Uterine smooth muscle cell (primary cell): ENCODE results near the gene COMMD7. TPM values are rescaled to one million over a fixed set of nuclear protein-coding genes. Genes with fewer than 3 reads are reported as not detected.

Experiments used
- total RNA-seq: library from RNA; depleted of rRNA; stranded (reverse); fragments of >200 nt; gene quantifications from 2 replicates; pipeline ENCODE4 v1.2.3, GENCODE V29; 2014

The COMMD7 gene
- 36.5 and 47.2 TPM in 2 replicates for total RNA-seq

DNA sequence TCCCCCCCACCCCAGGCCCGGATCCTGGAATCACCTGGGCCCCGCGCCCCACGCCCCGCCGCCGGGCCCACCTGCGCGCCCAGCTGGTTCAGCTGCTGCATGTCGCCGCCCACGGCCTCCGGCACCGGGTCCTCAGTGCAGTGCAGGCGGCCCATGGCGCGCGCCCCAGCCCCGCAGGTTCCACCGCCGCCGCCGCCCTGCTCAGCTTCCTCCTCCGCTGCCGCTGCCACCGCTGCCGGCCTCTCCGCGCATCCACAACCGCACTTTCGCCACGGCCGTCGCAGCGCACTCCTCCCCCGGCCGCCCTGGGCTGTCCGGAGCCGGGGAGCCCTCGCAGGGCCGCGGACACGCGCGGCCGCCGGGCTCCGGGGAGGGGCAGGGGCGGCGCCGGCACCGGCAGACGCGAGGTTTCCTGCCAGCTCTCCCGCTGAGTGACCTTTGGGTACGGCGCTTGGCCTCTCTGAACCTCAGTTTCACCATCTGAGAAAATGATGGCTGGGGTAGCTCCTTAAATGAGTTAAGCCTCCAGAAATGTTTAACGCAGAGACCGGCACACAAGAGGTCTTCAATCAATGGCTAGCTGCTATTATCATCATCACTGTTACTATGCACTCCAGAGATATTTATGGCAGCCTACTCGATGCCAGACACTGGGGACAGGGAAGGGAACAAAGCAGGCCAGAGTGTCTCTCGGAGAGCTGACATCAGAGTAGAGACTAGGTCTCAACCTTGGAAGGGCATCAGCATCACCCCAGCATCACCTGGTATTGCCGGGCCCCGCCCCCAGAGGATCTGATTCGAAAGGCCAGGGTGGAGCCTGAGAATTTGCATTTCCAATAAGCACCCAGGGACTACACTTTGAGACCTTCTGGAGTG, at the start of gene COMMD7:
Gene COMMD7 (minus strand): TSS at position 231 of the 876 bp plus-strand sequence. CDS start 76 bp downstream, at position 155.

DNA sequence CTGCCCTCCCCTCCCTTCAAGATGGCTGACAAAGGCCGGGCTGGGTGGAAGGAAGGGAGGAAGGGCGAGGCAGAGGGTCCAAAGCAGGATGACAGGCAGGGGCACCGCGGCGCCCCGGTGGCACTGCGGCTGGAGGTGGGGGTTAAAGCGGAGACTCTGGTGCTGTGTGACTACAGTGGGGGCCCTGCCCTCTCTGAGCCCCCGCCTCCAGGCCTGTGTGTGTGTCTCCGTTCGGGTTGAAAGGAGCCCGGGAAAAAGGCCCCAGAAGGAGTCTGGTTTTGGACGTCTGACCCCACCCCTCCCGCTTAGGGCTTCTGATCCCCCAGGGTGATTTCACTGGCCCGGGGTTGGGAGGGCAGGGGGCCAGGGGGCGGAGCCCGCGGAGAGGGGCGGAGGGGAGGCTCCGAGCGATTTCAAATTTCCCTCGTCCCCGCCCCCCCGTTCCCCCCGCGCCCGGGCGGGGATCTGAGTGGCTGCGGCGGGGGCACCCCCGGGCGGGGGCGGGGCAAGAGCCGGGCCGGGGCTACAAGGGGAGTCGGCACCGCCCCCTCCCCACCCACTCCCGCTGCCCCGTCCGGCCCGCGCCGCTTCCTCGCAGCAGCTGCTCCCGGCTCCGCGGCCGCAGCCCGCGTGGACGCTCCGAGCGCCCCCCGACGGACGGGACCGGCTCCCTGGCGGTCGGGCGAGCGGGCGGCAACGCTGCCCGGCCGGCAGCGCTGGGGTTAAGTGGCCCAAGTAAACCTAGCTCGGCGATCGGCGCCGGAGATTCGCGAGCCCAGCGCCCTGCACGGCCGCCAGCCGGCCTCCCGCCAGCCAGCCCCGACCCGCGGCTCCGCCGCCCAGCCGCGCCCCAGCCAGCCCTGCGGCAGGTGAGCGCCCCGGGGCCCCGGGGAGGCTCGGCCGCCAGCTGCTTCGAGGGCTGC, 18.8 kb upstream of the COMMD7 start, which contains the start of gene DNMT3B:
Gene DNMT3B (plus strand): TSS at position 555 of the 923 bp plus-strand sequence. CDS start 17,939 bp downstream, outside the sequence.

Other genes with a start within 250 kb of the COMMD7 start
- 5.2 and 5.8 TPM in 2 replicates for gene NOL4L, start 158.1 kb downstream of the COMMD7 start, total RNA-seq
- gene C20orf203, start 69.5 kb downstream of the COMMD7 start, total RNA-seq: under 0.01 and 0.25 TPM in 2 replicates
- gene DNMT3B, start 18.9 kb upstream of the COMMD7 start, total RNA-seq: 5.1 and 7.4 TPM in 2 replicates
- 111 and 157 TPM in 2 replicates for gene MAPRE1, start 76.5 kb upstream of the COMMD7 start, total RNA-seq
- gene EFCAB8, start 115.5 kb upstream of the COMMD7 start, total RNA-seq: under 0.01 TPM in 1 of 2 replicates, not detected in the other